ENCODE results near the gene SLC35F3.
A peak's percentile ranks its signal among the peaks of the same experiment; 100 is the strongest.

SLC35F3 gene

DNA sequence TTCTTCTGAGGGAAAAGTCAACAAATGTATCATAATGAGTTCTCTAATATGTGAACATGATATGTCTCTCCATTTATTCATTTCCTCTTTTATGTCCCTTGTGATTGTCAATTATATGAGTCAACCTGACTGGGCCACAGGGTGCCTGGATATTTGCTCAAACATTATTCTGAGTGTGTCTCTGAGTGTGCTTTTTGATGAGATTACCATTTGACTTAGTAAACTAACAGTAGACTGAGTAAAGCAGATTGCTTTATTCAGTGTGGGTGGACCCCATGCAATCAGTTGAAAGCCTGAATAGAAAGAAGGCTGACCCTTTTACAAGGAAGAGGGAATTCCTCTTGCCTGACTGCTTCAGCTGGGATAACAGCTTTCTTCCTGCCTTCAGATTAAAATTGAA lies 142.6 kb downstream of the SLC35F3 start:
- DNase-seq: no peak

DNA sequence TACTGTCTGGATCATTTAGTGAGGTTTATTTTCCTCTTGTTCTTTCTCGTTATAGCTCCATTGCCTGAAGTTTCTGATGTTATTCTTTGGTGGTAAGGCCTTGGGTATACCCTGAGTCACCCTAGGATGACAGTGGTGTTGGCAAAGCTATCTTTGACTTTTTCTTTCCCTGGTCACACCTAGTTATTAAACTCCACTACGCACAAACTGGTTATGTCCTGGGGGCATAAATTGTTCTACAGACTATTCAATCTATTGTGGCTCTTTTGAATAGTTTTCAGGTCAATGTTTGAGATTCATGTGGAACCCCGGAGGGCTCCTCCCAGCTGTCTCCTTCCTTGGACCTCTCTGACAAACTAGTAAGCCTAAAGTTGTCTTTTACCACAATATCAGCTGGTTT lies 157.7 kb downstream of the SLC35F3 start:
- DNase-seq: no peak

DNA sequence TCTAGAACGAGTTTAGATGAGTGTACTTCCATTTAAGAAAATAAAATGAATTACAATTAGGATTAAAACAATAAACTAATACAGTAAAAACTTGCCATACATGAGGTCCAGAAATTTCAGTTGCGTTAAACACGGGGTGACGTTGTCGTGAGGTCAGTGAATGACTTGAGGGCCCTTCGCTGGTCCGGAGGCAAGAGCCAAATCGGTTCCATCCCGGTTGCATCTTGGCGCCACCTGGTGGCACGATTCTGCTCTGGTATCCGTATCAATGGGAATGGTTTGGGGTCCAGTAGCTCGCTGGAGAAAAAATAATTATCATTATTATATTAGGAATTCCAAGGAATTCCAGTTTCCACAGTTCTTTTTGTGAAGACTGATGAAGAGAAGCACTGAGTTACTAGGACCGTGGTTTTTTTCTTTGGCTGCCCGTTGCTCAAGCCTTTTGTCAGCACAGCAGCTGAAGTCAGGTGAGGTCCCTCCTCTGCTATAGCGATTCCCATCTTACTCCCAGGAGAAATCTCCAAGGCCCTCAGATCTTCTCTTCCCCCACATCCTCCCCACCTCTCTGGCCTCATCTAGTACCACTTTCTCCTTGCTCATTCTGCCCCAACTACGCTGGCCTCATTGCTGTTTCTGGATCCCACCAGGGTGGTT lies 161.4 kb downstream of the SLC35F3 start:
- DNase-seq: peak; percentile 69

DNA sequence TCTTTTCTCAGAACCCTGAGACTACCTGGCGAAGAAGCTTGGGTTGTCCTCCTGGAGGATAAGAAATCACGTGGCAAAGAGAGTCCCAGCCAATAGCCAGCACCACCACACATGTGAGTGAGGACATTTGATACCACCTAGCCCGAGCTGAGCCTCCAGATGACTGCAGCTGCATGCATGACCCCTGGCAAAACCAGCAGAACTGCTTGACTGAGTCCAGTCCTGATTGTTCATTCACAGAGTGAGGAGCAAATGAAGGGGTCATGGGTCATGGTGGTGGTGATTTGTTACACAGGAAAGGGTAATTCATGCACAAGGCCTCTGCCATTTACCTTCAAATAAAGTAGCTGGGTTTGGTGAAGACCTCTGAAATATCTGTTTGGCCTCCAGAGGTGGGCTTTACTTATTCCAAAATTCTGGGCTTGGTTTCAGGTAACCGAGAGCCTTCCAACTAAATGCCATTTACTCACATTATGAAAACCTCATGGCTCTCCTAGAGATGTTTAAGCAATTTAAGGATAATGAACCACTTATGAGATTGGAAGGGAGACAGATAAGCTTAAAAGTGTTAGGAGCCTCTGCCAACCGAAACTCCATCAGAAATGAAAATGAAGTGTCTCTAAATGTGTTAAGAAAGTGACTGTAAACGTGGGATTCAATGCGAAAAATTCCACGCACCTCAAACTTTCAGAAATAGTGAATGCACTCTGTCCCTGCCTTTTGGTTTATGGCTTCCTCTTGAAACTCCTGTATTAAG lies 163.3 kb downstream of the SLC35F3 start:
- DNase-seq: no peak

DNA sequence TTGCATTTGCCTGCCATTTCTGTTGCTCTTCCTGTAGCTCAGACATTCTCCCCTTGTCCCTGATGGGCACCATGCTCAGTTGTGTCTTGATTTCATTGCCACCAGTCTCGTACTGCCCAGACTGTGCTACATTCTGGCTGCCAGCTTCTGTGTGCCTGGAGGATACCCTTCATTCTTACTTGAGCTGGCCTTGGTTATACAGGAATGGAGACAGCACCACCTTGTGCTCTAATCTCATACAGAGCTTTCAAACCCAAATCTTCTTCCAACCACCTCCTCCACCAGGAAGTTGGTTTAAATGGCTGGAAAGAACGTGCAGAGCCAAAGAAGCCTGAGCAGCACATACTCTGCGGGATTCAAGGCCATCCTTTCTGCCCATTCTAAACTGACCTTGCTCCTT lies 165.3 kb downstream of the SLC35F3 start:
- DNase-seq: no peak

DNA sequence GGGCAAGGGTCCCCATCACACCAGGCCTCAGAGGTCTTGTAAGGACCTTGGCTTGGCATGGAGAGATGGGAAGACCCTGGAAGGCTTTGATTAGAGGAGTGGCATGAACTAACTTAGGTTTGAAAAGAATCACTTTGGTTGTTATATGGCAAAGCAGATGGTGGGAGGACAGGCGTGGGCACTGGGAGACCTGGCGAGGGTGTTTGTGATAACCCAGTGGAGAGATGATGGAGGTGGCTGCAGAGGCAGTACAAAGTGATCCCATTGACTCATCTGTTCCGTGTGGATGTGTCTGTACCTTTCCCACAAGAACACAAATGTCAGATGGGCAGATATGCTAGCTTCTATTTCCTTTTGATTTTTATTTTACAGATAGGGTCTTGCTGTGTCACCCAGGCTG lies 168.3 kb downstream of the SLC35F3 start:
- DNase-seq: no peak

DNA sequence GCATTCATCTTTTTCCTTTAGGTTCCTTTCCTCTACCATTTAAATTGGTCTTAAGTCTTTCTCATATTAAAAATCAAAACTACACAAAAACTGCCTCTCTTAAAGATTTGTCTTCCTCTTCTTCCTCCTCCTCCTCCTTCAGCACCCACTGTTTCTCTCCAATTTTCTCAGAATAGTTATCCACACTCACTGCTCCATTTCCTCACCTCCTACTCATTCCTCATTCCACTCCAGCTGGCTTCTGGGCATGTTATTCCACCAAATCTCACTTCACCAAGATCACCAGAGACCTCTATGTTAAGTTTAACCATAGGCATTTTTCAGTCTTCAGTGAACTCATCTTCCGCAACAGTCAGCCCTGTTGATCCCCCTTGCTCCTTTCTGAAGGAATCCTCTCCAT lies 173.7 kb downstream of the SLC35F3 start:
- no peak for DNase-seq

DNA sequence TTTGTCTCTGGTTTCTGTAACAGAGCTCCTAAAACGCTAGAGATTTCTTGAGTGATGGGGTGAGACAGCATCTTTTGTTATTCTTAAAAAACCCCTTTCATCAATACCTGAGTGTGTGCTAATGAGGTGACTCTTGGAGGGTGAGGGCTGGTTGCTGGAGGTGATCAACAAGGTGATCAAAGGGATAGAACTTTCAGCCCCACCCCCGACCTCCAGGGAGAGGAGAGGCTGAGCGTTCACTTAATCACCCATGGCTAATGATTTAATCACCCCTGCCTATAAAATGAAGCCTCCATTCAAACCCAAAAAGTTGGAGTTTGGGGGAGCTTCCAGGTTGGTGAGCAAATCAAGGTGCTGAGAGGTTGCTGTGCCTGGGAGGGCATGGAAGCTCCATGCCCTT lies 175.4 kb downstream of the SLC35F3 start:
- DNase-seq: no peak

DNA sequence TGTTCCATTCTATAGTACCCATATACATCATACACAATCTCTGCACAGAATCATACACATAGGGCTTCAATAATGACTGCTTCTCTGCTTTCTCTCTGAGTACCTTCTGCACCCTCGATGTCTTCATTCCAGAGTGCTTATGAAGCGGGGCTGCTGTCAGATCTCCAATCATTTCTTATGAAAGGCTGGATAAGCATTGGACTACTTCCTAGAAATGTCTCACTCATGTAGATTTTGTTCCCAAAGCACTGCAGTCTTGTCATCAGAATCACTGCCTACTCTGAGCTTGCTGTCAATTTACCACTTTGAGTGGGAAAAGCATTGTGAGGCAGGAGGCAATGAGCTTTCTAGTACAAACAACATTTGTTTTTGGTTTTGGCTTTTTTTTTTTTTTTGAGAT lies 179.0 kb downstream of the SLC35F3 start:
- DNase-seq: no peak

DNA sequence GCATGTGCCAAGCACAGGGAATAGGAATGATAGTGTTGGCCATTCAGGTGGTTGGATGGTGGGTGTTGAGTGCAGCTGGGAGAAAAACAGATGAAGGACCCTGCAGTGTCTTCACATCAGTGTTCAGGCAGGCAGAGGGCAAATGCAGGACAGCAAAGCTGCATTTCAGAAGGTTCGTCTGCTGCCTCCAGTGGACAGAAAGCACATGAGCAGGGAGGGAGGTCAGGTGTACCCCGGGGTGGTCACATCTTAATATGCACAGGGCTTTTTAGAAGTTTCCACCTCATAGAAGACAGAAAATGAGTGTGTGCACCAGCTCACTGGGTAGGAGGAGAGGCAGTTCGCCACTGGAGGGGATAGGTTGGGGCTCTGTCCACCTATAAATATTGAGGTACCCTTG lies 184.9 kb downstream of the SLC35F3 start:
- no peak for DNase-seq

DNA sequence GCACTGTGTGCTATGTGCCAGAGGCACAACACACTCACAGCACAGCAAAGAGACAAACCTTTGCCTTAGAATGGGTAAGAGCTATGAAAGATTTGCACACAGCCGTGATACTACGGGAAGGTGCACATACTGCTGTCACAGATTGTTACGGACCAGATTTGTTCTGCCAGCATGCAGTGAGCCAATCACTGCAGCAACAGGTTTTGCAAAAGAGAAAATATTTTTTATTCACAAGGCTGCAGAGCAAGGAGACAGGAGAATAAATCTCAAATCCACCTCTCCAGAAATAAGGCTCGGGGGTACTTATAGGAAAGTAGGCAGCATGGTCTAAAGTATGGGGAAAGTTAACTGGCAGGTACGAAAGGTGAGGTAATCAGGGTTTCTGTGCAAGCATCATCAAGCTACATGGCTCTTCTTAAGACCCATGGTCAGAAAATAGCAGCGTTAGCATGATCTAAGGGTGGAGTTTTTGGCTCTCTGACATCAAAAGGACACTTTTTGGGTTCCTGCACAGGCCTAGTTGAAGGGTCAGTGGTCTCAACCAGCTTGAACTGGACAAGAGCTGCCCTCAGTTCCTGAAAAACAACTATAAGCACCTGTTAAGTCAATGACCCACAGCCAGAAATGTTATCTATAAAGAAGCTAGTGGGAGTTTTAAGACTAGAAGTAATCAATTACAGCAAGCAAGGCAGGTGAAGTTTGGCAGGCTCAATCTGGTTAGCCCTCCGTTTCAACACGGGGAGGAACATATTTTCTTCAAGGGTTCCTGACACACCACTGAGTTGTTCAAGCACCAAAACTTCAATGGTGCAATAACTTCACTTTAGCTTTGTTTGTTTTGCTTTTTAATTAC lies 186.0 kb downstream of the SLC35F3 start:
- no peak for DNase-seq

DNA sequence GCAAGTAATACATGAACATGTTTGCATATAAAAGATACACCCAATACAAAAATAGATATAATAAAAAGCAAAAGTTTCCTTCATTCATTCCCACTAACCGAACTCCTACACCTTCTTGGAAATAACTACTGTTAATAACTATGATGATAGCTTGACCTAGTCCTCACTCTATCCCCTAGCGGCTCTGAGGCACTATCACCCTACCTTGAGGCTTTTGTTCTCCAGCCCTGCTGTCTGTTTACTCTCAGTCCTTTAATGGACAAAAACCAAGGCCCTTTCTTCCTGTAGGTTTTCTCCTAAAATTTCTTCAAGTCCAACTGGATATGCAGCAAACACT lies 186.6 kb downstream of the SLC35F3 start:
- no peak for DNase-seq

DNA sequence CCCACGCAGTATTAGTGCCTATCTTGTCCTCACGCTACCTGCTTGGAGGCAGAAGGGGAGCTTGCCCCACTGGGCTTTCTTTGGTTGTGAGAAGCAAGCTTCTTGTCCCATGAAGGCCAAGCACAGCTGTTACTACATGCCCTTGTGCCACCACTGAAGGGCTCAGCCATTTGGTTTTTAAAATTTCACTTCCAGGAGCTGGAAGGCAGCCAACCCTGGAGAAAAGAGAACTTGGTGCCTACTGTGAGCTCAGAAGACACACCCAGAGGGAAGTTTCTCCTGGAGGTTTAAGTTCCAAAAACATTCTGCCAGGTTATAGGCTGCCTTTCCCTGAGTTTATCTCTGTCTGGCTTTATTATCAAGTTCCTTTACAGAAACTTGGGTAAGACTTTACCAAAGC lies 187.4 kb downstream of the SLC35F3 start:
- DNase-seq: no peak

DNA sequence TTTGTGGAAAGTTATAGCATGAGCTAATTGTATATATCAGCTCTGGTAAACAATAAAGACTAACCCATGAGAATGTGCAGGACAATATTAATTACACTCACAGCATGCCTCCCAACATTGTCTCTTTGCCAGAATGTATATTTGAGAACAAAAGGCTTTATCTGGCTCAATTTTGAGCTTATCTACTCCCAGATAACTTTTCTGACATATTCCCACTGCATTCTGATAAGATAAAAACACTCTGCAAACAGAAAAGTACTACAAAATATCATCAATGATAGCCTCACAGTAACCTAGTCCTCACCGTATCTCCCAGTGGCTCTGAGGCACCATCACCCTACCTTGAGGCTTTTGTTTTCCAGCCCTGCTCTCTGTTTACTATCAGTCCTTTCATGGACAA lies 188.6 kb downstream of the SLC35F3 start:
- no peak for DNase-seq

DNA sequence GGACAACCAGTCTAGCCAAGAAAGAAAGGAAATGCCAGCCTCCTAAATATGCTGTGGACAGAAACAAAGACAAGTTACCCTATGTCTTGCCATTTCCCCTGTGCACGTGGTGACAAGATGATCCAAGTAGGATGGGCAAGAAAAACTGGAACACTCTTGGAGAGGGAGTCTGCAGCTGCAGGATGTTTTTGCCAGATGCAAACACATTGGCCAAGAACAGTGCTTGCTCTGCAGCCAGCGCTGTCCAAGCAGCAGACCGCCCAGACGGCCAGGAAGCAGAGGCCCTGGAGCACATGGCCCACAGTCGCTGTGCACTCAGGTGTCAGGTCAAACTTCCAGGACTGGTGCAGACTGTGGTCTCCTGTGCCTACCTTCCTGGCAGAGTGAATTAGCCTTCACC lies 189.3 kb downstream of the SLC35F3 start:
- no peak for DNase-seq

DNA sequence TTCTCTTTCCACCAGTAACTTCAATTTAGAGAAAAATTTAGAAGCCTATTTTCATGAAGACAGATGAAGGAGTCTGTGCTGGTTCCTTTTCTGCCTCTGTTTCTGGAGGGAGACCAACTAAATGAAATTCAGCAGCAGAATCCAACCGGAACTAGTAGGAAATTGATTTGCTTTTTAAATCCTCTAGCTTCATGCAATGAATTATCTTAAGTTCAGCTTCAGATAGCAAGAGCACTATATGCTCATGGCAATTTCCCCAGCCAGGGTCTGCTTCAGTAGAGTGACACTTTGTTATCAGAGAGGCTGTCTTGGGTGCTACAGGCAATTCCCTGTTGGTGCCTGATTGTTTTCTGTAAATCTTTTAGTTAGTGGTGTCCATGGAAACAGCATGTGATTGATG lies 189.7 kb downstream of the SLC35F3 start:
- DNase-seq: no peak

DNA sequence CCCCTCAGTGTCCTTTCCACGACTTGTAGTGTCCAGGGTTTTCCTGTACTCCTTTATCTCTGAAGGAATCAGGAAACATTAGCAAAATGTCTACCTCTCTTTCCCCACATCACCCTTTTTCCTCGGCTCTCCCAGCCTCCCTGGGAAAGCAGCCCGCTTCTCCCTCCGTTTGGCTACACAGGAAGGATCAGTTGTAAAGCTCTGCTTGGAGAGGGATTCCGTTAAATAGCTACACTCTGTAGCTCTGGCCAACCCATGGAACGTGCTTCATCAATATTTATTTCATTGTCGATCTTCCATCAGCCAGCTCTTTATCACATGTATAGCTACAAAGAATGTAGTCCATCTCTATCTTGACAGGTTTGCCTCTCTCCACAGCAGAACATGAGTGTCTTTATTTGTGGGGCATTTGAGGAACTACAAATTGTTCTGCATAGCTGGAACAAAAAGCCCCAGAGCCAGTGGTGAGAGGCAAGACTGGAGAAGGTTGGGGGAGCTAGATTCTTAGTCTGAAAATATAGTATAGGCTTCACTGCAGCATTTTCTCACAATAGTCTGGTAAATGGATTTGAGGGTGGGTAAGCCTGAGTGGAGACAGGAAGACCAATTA lies 191.8 kb downstream of the SLC35F3 start:
- no peak for DNase-seq

DNA sequence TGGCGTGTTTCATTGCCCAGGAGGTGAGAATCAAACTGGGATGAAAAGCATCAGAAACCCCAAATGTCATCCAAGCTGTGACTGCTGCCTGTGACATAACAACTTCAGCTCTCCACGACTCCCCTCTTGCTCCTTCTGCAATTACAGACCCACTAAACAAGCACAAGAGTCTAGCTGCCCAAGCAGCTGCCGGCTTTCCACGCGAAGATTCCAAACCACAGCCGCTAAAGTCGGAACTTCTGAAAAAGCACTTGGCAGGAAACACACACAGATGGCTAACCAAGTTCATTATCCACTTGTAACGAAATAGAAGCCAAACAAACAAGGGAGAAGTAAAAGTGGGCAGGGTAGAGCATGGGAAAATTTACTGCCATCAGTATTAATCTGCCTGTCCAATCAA lies 198.1 kb downstream of the SLC35F3 start:
- no peak for DNase-seq

DNA sequence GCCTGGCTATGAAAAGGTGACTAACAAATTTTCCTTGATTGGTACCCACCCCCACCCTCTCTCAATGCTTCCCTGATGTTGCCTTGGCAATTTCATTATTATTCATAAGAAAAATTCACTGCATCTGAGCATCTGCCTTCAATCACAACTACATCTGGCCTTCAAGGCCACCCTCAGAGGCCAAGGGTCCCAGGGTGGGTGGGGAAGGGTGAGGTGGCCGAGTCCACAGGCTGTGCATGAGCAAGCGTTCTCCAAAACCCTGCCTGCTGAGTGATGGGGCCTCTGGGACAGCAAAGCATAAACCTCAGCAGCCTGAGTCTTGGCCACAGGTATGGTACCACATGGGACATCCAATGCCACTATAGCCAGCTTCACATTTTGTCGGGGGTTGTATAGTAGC lies 198.7 kb downstream of the SLC35F3 start:
- DNase-seq: no peak

DNA sequence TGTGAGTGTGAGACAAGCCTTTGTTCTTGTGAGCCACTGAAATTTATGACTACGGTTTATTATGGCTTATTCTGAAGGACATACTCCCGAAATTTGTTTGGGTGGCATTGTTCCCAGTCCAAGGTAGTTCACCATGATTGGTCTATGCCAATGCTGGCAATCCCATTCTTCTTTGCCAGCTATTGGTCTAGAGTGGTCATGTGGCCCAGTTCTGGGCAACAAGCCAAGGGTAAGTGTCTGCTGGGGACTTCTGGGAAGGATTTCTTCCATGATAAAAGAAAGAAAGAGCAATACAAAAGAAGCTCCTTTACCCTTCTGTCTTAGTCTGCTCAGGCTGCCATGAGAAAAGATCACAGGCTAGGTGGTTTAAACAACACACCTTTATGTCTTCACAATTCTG lies 201.6 kb downstream of the SLC35F3 start:
- DNase-seq: no peak

DNA sequence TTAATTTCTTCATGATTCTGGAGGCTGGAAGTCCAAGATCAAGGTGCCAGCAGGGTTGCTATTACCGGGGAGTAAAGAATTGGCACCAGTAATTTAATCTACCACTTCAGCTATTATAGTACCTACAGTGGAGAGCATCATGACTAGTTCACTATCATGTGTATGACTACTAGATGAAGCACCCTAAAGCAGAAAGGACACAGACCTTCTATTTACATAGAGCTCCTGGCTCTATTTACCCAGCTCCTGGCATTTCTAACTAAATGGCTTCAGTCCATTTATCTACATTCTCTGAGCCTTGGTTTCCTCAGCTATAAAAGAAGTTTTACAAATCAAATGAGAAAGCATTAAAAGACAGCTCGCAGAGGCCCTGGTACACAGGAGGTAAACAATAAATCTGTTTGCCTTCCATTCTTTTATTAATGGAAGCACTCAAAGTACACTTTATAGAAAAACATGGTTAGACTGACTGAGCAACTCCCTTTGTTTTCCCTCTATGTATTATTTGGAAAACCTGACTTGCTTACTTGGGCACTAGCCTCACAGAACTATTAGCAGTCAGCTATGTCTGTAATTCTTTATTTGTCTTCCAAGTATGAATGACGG lies 203.0 kb downstream of the SLC35F3 start:
- DNase-seq: no peak

DNA sequence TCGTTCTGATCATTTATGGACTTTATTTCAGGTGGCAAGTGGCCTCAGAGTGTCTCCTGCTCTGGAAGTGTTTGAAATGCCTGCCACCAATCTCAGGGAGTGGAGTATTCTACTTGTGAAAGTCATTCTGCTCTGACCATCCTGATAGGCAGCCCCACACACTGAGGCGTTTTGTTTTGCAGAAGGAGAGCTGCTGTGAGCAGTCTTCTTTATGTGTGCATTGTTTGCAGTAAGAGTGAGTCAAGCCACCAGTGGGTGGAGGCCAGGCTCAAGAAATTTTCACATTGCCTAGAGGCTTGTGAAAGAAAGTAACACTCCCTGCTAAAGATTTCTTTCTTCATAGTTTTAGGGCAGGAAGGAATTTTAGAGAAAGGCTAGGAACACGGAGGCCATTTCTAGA lies 204.4 kb downstream of the SLC35F3 start:
- no peak for DNase-seq

DNA sequence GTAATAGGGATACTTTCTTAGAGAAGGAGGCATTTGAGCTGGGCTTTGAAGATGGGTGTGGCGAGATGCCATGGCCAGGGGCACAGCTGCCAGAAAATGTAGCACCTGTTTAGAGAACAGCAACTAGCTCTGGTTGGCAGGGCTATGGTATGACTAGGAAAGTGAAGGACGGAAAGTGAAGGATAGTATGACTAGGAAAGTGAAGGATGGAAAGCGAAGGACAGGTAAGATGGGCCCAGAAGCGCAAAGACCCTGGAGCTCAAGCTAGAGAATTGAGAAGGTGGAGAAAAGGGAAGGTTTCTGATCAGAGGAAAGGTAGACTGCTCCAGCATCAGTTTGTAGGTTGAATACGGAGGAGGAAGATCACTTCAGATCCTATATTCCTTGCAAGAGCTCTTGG lies 205.4 kb downstream of the SLC35F3 start:
- no peak for DNase-seq
